BJ (cell line): Measurements from ENCODE around the gene CELSR2. TPM values are rescaled to one million over a fixed set of nuclear protein-coding genes. Genes with fewer than 3 reads are reported as not detected.
A peak's percentile ranks its signal among the peaks of the same experiment; 100 is the strongest.

Experiments used
- CTCF ChIA-PET: fragments of 350-600 bp; formaldehyde crosslinking; extraction: SDS; loops from one replicate; lab custom pipeline; 2021; ENCODE audit warnings: antibody characterized with exemption, inconsistent platforms; lab: Yijun Ruan, JAX
- POLR2A ChIA-PET: fragments of 300-600 bp; sonication (Branson Sonifier 250); formaldehyde crosslinking; extraction: SDS; loops from one replicate; lab custom pipeline; 2021; ENCODE audit warnings: antibody characterized with exemption; lab: Charles Lee
- DNase-seq: peaks from one replicate; pipeline ENCODE4 v3.0.0-alpha.2; 2011; ENCODE audit warnings: low read depth
- H3K27me3 ChIP-seq: 2 replicates; pipeline ENCODE4 v1.6.0; 2011; ENCODE audit warnings: low read length; ENCODE audit not compliant: control insufficient read depth, insufficient read depth
- H3K36me3 ChIP-seq: 2 replicates; pipeline ENCODE4 v1.5.1; 2011; ENCODE audit warnings: low read length; ENCODE audit not compliant: control insufficient read depth, insufficient read depth
- H3K4me3 ChIP-seq: 2 replicates; pipeline ENCODE4 v1.5.1; 2011; ENCODE audit warnings: low read depth, mild to moderate bottlenecking, control low read depth, low read length
- polyA plus RNA-seq: library from polyadenylated mRNA; depleted of rRNA; stranded (reverse); fragments of >200 nt; gene quantifications from 2 replicates; pipeline ENCODE4 v1.2.3, GENCODE V29; 2011
- TF ChIP-seq, protein P1 (sequence below): IDR thresholded peaks from 2 replicates; pipeline ENCODE4 v1.5.1; 2011; ENCODE audit warnings: low read depth, mild to moderate bottlenecking, control low read depth, inconsistent platforms, low read length, moderate library complexity; ENCODE audit not compliant: insufficient read depth

CELSR2 gene
- polyA plus RNA-seq, 1 experiment = 0.98 TPM

DNA sequence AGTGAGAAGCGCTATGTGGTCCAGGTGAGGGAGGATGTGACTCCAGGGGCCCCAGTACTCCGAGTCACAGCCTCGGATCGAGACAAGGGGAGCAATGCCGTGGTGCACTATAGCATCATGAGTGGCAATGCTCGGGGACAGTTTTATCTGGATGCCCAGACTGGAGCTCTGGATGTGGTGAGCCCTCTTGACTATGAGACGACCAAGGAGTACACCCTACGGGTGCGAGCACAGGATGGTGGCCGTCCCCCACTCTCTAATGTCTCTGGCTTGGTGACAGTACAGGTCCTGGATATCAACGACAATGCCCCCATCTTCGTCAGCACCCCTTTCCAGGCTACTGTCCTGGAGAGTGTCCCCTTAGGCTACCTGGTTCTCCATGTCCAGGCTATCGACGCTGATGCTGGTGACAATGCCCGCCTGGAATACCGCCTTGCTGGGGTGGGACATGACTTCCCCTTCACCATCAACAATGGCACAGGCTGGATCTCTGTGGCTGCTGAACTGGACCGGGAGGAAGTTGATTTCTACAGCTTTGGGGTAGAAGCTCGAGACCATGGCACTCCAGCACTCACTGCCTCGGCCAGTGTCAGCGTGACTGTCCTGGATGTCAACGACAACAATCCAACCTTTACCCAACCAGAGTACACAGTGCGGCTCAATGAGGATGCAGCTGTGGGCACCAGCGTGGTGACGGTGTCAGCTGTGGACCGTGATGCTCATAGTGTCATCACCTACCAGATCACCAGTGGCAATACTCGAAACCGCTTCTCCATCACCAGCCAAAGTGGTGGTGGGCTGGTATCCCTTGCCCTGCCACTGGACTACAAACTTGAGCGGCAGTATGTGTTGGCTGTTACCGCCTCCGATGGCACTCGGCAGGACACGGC lies 2.2 kb downstream of the CELSR2 start:
- ChIA-PET CTCF (interaction anchor here (3.3 to 3.4 kb wide), 2 partner anchors 12 to 281 kb away, joined by 16 to 21 read pairs; no protein-coding TSS in a partner anchor), POLR2A (no interaction called here)
- no peak for DNase-seq
- Histone ChIP-seq H3K4me3 (no peak overlapping the region), H3K27me3 (no peaks in the 10 kb centered on the region), H3K36me3 (no peaks in the 10 kb centered on the region)
- TF ChIP-seq, protein P1, sequence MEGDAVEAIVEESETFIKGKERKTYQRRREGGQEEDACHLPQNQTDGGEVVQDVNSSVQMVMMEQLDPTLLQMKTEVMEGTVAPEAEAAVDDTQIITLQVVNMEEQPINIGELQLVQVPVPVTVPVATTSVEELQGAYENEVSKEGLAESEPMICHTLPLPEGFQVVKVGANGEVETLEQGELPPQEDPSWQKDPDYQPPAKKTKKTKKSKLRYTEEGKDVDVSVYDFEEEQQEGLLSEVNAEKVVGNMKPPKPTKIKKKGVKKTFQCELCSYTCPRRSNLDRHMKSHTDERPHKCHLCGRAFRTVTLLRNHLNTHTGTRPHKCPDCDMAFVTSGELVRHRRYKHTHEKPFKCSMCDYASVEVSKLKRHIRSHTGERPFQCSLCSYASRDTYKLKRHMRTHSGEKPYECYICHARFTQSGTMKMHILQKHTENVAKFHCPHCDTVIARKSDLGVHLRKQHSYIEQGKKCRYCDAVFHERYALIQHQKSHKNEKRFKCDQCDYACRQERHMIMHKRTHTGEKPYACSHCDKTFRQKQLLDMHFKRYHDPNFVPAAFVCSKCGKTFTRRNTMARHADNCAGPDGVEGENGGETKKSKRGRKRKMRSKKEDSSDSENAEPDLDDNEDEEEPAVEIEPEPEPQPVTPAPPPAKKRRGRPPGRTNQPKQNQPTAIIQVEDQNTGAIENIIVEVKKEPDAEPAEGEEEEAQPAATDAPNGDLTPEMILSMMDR = no peak

DNA sequence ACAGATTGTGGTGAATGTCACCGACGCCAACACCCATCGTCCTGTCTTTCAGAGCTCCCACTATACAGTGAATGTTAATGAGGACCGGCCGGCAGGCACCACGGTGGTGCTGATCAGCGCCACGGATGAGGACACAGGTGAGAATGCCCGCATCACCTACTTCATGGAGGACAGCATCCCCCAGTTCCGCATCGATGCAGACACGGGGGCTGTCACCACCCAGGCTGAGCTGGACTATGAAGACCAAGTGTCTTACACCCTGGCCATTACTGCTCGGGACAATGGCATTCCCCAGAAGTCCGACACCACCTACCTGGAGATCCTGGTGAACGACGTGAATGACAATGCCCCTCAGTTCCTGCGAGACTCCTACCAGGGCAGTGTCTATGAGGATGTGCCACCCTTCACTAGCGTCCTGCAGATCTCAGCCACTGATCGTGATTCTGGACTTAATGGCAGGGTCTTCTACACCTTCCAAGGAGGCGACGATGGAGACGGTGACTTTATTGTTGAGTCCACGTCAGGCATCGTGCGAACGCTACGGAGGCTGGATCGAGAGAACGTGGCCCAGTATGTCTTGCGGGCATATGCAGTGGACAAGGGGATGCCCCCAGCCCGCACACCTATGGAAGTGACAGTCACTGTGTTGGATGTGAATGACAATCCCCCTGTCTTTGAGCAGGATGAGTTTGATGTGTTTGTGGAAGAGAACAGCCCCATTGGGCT lies 3.0 kb downstream of the CELSR2 start:
- ChIA-PET POLR2A (no interaction called here), CTCF (interaction anchor here (1.3 to 3.4 kb wide), 4 partner anchors 12 to 280 kb away, joined by 4 to 21 read pairs (median 10); no protein-coding TSS in a partner anchor)
- Histone ChIP-seq H3K4me3 (no peak overlapping the region), H3K27me3 (no peaks in the 10 kb centered on the region), H3K36me3 (no peaks in the 10 kb centered on the region)
- TF ChIP-seq, protein P1 = no peak
- DNase-seq = no peak

DNA sequence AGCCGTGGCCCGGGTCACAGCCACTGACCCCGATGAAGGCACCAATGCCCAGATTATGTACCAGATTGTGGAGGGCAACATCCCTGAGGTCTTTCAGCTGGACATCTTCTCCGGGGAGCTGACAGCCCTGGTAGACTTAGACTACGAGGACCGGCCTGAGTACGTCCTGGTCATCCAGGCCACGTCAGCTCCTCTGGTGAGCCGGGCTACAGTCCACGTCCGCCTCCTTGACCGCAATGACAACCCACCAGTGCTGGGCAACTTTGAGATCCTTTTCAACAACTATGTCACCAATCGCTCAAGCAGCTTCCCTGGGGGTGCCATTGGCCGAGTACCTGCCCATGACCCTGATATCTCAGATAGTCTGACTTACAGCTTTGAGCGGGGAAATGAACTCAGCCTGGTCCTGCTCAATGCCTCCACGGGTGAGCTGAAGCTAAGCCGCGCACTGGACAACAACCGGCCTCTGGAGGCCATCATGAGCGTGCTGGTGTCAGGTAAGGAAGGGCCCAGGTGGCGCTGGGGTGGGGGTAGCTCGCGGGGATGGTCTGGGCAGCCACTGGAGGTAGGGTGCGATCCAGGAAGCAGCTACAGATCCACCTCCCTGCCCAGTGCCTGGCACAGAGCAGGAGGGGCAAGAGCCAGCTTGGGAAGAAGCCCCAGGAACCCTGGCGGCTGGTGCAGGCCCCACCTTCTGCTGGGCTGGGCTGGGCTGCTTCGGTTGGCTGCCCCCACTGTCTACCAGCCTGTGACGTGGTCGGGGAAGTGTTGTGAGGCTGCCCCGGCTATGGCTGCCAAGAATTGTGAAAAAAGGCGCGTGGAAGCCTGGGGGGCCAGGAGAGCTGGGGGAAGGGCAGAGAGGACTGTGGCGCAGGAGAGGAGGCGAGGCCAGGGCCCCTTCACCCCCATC lies 3.8 kb downstream of the CELSR2 start:
- Histone ChIP-seq H3K4me3 (no peak overlapping the region), H3K27me3 (no peaks in the 10 kb centered on the region), H3K36me3 (no peaks in the 10 kb centered on the region)
- ChIA-PET POLR2A (interaction anchor here (0.6 kb wide), 1 partner anchor 32 kb away, joined by 4 read pairs; no protein-coding TSS in a partner anchor), CTCF (interaction anchor here (1.0 to 3.4 kb wide), 7 partner anchors 10 to 279 kb away, joined by 3 to 16 read pairs (median 4); no protein-coding TSS in a partner anchor)
- DNase-seq = no peak
- TF ChIP-seq, protein P1 = no peak

DNA sequence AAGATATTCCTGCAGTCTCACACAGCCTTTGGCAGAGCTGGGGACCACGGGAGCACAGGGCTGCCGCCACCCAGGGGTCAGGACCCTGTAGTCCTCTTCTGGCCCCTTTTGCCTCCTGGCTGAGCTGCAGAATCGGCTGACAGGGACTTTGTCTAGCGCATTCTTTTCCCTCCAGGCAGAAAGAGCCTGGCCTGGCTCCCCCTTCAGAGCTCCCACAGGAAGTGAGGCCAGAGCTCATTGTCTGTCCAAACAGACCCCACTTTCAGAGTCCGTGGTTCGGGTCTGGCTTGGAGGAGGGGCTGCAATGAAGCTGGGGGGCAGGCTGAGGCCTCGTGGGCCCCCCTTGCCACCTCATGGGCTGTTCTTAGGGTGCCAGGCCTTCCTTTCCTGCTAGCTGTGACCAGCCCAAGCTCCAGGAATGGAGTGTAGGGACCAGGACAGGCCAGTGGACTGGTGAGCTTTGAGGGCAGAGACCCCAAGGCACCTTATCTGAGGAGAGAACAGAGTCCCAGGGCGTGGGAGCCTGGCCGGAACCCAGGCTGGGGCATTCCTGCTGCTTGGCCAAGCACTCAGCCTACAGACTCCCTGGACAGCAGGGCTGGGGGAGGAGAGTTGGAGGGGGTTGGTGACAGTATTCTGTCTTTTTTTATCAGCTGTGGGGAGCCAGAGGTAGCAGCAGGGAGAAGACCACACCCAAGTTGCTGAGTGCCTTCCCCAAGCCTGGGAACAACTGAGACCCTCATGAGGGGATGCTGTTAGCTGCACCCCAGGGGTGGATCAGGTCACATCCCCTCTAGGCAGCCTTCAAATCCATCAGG lies 4.7 kb downstream of the CELSR2 start:
- H3K4me3 ChIP-seq = no peak overlapping the region

More for the DNA sequence above, 4.7 kb downstream of the CELSR2 start:
- DNase-seq = no peak
- ChIA-PET POLR2A (interaction anchor here (0.6 to 1.3 kb wide), 2 partner anchors 23 to 33 kb away, joined by 3 to 4 read pairs; no protein-coding TSS in a partner anchor), CTCF (interaction anchor here (0.6 to 3.4 kb wide), 9 partner anchors 9 to 828 kb away, joined by 3 to 16 read pairs (median 4); no protein-coding TSS in a partner anchor)
- no peaks in the 10 kb centered on the region for H3K27me3 ChIP-seq
- TF ChIP-seq, protein P1 = 0 out of 2 replicates have a peak, but pooled peaks have one; percentile 7
- H3K36me3 ChIP-seq = no peaks in the 10 kb centered on the region
